ENCODE measurements around the gene KLHL36.

GRCh38 chr16:84680843-84681629 lies 32.7 kb downstream of the KLHL36 start:
- no peak for TF ChIP-seq CTCF (IDR thresholded peaks at IDR 0.05)
- no peak for TF ChIP-seq TAF1 (IDR thresholded peaks at IDR 0.05; ENCODE audit: borderline replicate concordance, low read depth, low read length)
- TF ChIP-seq SMC3 (IDR thresholded peaks at IDR 0.05; ENCODE audit: low read depth, low read length), result no peak
- TF ChIP-seq, protein P1, sequence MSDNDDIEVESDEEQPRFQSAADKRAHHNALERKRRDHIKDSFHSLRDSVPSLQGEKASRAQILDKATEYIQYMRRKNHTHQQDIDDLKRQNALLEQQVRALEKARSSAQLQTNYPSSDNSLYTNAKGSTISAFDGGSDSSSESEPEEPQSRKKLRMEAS (IDR thresholded peaks at IDR 0.05; ENCODE audit: low read depth), result no peak
- no peak for TF ChIP-seq EZH2phosphoT487 (IDR thresholded peaks at IDR 0.05; ENCODE audit: borderline replicate concordance, low read depth)
- TF ChIP-seq FOSL2 (IDR thresholded peaks at IDR 0.05; ENCODE audit: borderline replicate concordance, low read depth), result no peak
- no peak for TF ChIP-seq POLR2AphosphoS5 (IDR thresholded peaks at IDR 0.05; ENCODE audit: low read depth, low read length)
- TF ChIP-seq CHD2 (IDR thresholded peaks at IDR 0.05; ENCODE audit: low read length, partially characterized antibody), result no peak
- TF ChIP-seq SIN3A (IDR thresholded peaks at IDR 0.05; ENCODE audit: borderline replicate concordance, low read depth, low read length), result no peak

Measured in SK-N-SH (cell line).